Suprapubic skin (tissue), 4 donors: ENCODE measurements around the gene MARF1. TPM values are rescaled to one million over a fixed set of nuclear protein-coding genes. Genes with fewer than 3 reads are reported as not detected.

Experiments used
- DNase-seq, 2 donors: peaks; one replicate each; pipeline ENCODE4 v3.0.0-alpha.2; 2019; ENCODE audit warnings: low spot score in 2 of 2
- H3K27ac ChIP-seq: fragments of 200-600 bp; sonication (generic); one replicate; pipeline ENCODE4 v1.5.1; 2019
- H3K27me3 ChIP-seq: fragments of 200-600 bp; sonication (generic); one replicate; pipeline ENCODE4 v1.5.1; 2019
- H3K36me3 ChIP-seq: fragments of 200-600 bp; sonication (generic); one replicate; pipeline ENCODE4 v1.5.1; 2019
- H3K4me1 ChIP-seq: fragments of 200-600 bp; sonication (generic); one replicate; pipeline ENCODE4 v1.5.1; 2019
- H3K4me3 ChIP-seq: fragments of 200-600 bp; sonication (generic); one replicate; pipeline ENCODE4 v1.5.1; 2019; ENCODE audit warnings: mild to moderate bottlenecking
- H3K9me3 ChIP-seq: fragments of 200-600 bp; sonication (generic); one replicate; pipeline ENCODE4 v1.5.1; 2019
- CTCF ChIP-seq, 2 donors: fragments of 200-600 bp in 1 of 2; fragments of 450-650 bp in 1 of 2; sonication (generic) in 1 of 2; IDR thresholded peaks; one replicate each; pipeline ENCODE4 v1.5.1; 2016 to 2019; ENCODE audit warnings: antibody characterized with exemption in 2 of 2, mild to moderate bottlenecking in 1 of 2, moderate library complexity in 1 of 2
- EP300 ChIP-seq: sonication (generic); formaldehyde crosslinking; IDR thresholded peaks from one replicate; pipeline ENCODE4 v1.6.1; 2017; ENCODE audit warnings: antibody characterized with exemption
- POLR2A ChIP-seq, 2 donors: fragments of 450-650 bp; IDR thresholded peaks; one replicate each; pipeline ENCODE4 v1.6.1; 2017; ENCODE audit warnings: antibody characterized with exemption in 2 of 2, mild to moderate bottlenecking in 2 of 2, moderate library complexity in 2 of 2
- POLR2AphosphoS5 ChIP-seq, 3 donors: sonication (generic); formaldehyde crosslinking; IDR thresholded peaks; one replicate each; pipeline ENCODE4 v1.6.1; 2017; ENCODE audit warnings: antibody characterized with exemption in 3 of 3
- WGBS: methylation state at CpG from one replicate; pipeline ENCODE4 v1.1.5; 2018; 5-methylcytosine and 5-hydroxymethylcytosine counted together
- total RNA-seq, 4 donors: library from RNA; depleted of rRNA; stranded (reverse); fragments of >200 nt; gene quantifications; one replicate each; pipeline ENCODE4 v1.1.0, GENCODE V29; 2016

The MARF1 gene
- total RNA-seq, 4 donors from 2014 or later: 36.2 to 117 (median 44.2) TPM

GRCh38 chr16:15606518-15607220, 36.3 kb downstream of the MARF1 start:
- Histone ChIP-seq H3K27ac (no peak overlapping the region), H3K27me3 (no peaks in the 10 kb centered on the region), H3K4me3 (no peak overlapping the region), H3K4me1 (peaks cover 10% of the 10 kb centered on the region), H3K9me3 (no peaks in the 10 kb centered on the region), H3K36me3 (peaks cover 87% of the 10 kb centered on the region)
- 87% methylated on average over 5 of the region's 5 CpGs for WGBS
- DNase-seq: no peak
- TF ChIP-seq POLR2A (IDR thresholded peaks at IDR 0.05): no peak
- no peak for TF ChIP-seq EP300
- TF ChIP-seq POLR2AphosphoS5 (IDR thresholded peaks at IDR 0.05): no peak
- TF ChIP-seq CTCF (IDR thresholded peaks at IDR 0.05): no peak

GRCh38 chr16:15605839-15606517, 37.0 kb downstream of the MARF1 start:
- 74% methylated on average over 13 of the region's 13 CpGs for WGBS
- TF ChIP-seq CTCF (IDR thresholded peaks at IDR 0.05) (no peak), POLR2AphosphoS5 (IDR thresholded peaks at IDR 0.05) (no peak), EP300 (no peak), POLR2A (IDR thresholded peaks at IDR 0.05) (no peak)
- DNase-seq: no peak
- Histone ChIP-seq H3K9me3 (no peaks in the 10 kb centered on the region), H3K36me3 (peaks cover 87% of the 10 kb centered on the region), H3K27ac (no peak overlapping the region), H3K4me1 (peaks cover 10% of the 10 kb centered on the region), H3K27me3 (no peaks in the 10 kb centered on the region), H3K4me3 (no peak overlapping the region)

- Histone ChIP-seq H3K27ac (no peak overlapping the region), H3K4me1 (peaks cover 10% of the 10 kb centered on the region), H3K27me3 (no peaks in the 10 kb centered on the region), H3K36me3 (peaks cover 87% of the 10 kb centered on the region), H3K4me3 (no peak overlapping the region), H3K9me3 (no peaks in the 10 kb centered on the region)
- WGBS: 61% methylated on average over 14 of the region's 14 CpGs
- TF ChIP-seq EP300 (no peak), POLR2A (IDR thresholded peaks at IDR 0.05) (no peak), CTCF (IDR thresholded peaks at IDR 0.05) (no peak), POLR2AphosphoS5 (IDR thresholded peaks at IDR 0.05) (no peak)
- DNase-seq: no peak
Observed at GRCh38 chr16:15604460-15605440, 38.2 kb downstream of the MARF1 start.

- WGBS: 95% methylated on average over 23 of the region's 23 CpGs
- no peak overlapping the region for H3K4me3 ChIP-seq
- no peaks in the 10 kb centered on the region for H3K9me3 ChIP-seq
- H3K36me3 ChIP-seq: peaks cover 87% of the 10 kb centered on the region
- no peak for DNase-seq
- H3K27me3 ChIP-seq: no peaks in the 10 kb centered on the region
- peaks cover 10% of the 10 kb centered on the region for H3K4me1 ChIP-seq
- TF ChIP-seq POLR2AphosphoS5 (IDR thresholded peaks at IDR 0.05): no peak
- TF ChIP-seq CTCF (IDR thresholded peaks at IDR 0.05): no peak
- no peak for TF ChIP-seq EP300
- no peak for TF ChIP-seq POLR2A (IDR thresholded peaks at IDR 0.05)
- H3K27ac ChIP-seq: no peak overlapping the region
Observed at GRCh38 chr16:15602285-15603044, 40.5 kb downstream of the MARF1 start.
